HG03571 (cell line): ENCODE results near the gene LSM4.
"Not testable (repeated sequence)": the region's sequence is repeated elsewhere in the genome, so short reads cannot be mapped to it uniquely, and the experiment has no call there.

Experiments used
- ATAC-seq: cut with Tn5 transposase; IDR thresholded peaks from one replicate; pipeline ENCODE4 v1.9.1; 2021; ENCODE audit not compliant: unreplicated experiment

The LSM4 gene

DNA sequence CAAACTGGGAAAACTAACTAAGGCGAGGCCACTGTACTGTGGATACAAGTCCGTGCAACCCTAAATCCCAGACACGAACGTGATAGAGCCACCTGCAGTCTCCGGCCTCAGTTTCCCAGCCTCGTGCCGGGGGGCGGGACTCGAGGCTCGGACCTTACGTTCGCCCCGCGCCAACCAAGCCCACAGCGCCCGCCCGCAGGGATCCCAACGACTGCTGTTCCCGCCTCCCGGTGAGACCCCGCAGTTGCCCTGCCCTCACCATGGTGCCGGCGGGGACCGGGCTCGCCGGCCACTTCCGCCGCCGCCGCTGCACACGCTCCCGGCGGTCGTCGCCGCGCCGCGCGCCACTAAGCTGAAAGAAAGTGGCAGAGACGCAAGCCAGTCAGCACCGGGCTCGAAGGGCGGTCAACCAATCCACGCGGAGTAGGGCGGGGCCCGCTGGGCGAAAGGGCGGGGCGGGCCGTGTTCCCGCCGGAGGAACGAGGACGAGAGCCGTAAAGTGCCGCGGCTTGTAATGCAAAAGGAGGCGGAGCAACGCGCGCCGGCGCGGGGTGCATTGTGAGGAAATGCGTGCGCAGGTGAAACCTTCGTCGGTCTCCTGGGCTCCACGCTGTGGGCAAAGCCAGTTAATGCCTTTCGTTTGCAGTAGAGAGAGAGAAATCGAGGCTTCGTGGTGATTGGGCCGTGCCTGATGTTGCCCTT, at the start of gene LSM4:
Gene LSM4 (minus strand): TSS at position 318 of the 702 bp plus-strand sequence. CDS start 56 bp downstream, at position 262.
- peak; percentile 87 for ATAC-seq

GRCh38 chr19:18368504-18369222, 45.8 kb upstream of the LSM4 start:
- no peak for ATAC-seq

DNA sequence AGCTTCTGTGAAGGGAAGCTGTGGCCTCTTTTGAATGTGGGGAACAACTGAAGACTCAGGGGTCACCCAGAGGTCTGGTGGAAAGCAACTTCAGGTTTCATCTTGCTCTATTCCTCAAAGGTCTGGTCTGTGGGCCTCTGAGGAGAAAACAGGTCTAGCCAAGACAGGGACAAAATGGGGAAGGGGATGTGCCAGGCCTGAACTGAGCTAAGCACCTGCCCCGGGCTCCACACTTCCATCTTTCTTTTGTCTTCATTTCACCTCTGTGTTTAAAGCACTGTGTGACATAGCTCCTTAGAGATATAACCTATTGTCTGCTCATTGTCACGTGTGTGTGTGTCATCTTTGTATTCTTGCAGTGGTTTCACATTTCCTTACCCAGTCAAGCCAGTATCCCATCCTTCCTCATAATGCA, 43.2 kb upstream of the LSM4 start:
- no peak for ATAC-seq

DNA sequence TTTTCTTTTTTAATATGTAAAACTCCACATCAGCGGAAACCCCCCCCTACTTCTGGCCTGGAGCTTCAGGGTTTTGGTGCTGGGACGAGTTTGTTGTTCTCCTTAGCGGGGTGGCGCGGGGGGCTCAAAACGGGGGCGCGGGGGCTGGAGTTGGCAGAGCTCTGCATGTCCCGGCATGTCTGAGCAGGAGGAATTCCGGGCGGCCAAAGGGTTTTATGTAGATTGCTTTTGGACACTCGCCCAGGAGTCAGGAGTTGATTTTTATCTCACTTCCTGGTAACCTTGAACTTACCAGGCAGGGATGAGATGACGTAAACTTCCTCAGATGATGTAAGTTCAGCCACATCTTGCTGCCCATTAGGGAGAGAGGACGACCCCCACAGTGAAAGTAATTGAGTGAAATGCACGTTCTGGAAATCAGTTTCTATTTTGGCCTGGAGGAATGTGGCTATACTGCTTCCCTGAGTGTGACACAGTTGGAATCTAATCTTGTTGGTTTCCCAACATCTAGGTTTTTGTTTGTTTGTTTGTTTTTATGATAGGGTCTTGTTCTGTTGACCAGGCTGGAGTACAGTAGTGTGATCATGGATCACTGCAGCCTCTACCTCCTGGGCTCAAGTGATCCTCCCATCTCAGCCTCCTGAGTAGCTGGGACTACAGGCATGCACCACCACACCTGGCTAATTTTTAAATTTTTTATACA, 42.1 kb upstream of the LSM4 start:
- no peak for ATAC-seq

DNA sequence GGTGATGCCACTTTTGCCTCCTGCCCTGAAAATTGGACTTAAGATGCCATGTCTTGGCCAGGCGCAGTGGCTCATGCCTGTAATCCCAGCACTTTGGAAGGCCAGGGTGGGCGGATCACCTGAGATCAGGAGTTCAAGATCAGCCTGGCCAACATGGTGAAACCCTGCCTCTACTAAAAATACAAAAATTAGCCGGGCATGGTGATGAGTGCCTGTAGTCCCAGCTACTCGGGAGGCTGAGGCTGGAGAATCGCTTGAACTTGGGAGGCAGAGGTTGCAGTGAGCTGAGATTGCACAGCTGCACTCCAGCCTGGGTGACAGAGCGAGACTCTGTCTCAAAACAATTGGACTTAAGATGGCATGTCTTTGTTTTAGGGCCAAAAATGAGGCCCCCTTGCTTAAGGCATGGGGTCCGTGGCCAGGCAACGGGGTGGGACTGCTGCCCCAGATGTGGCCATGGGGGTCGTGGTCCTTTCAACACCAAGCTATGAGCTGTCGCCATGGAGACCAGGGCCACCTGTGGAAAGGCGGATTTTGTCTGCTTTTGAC, 41.5 kb upstream of the LSM4 start:
- ATAC-seq = not testable (repeated sequence)

- no peak for ATAC-seq
Measured at GRCh38 chr19:18363787-18364186, 40.9 kb upstream of the LSM4 start.

DNA sequence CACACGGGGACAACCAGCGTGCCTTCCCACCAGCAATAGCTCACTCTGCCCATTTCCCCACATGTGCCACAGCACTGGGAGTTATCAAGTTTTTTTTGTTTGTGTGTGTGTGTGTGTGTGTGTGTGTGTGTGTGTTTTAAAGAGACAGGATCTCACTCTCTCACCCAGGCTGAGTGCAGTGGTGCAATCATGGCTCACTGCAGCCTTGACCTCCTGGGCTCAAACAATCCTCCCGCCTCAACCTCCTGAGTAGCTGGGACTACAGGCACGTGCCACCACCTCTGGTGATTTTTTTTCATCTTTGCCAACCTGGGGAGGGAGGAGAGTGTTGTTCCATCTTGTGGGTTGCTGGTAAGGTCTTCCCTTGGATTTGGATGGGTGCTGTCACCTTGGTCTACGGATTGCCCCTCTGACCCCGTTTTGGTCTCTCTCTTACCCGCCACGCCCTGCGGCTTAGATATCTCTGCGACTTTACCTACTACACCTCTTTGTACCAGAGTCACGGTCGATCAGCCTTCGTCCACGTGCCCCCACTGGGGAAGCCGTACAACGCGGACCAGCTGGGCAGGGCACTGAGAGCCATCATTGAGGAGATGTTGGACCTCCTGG, 40.2 kb upstream of the LSM4 start:
- ATAC-seq = no peak

- ATAC-seq = no peak
Measured at GRCh38 chr19:18361646-18362045, 38.8 kb upstream of the LSM4 start.

- no peak for ATAC-seq
Measured at GRCh38 chr19:18357041-18357440, 34.2 kb upstream of the LSM4 start.

DNA sequence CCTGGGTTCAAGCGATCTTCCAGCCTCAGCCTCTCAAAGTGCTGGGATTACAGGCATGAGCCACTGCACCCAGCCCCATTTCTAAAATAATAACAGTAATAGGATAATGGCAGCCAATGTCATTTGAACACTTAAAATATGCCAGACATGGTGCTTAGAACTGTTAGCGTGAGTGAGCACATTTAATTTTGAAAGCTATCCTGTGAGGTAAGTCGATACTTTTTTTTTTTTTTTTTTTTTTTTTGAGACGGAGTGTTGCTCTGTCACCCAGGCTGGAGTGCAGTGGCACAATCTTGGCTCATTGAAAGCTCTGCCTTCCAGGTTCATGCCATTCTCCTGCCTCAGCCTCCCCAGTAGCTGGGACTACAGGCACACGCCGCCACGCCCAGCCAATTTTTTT, 31.9 kb upstream of the LSM4 start:
- not testable (repeated sequence) for ATAC-seq

DNA sequence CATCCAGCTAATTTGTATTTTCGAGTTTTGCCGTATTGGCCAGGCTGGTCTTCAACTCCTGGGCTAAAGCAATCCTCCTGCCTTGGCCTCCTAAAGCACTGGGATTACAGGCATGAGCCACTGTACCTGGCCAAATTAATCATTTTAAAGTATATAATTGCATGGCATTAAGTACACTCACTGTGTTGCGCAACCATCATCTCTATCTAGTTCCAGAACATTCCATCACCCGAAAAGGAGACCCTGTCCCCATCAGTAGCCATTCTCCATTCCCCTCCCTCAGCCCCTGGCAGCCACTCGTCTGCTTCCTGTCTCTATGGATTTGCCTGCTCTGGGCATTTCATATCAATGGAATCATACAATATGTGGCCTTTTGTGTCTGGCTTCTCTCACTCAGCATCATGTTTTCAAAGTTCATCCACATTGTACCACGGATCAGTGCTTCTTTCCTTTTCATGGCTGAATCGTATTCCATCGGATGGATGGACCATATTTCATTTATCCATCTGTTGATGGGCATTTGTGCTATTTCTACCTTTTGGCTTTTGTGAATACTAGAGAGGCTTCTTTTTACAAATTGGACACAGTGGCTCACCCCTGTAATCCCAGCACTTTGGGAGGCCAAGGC, 30.6 kb upstream of the LSM4 start:
- ATAC-seq = no peak

DNA sequence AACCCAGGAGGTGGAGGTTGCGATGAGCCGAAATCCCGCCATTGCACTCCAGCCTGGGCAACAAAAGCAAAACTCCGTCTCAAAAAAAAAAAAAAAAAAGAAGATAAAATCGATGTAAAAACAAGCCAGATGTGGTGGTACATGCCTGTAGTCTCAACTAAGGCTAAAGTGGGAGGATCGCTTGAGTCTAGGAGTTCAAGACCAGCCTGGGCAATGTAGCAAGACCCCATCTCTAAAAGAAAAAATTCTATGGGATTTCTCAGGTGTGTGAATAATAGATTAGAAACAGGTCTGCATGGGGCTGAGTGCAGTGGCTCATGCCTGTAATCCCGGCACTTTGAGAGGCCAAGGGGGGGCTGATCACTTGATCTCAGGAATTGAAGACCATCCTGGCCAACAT, 28.7 kb upstream of the LSM4 start:
- no peak for ATAC-seq

DNA sequence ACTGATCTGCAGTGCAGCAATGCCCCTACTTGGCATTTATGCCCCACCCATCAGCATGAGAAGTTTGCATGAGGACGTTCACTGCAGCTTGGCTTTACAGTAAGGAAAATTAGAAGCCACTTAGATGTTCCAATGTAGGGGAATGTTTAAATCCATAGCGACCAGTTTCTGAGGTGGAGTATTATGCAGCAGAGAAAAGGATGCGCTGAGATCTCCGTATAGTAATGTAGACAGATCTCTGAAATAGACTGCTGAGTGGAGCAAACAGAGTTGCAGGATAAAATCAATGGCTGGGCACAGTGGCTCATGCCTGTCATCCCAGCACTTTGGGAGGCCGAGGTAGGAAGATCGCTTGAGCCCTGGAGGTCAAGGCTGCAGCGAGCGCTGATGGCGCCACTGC, 27.6 kb upstream of the LSM4 start:
- ATAC-seq = no peak

DNA sequence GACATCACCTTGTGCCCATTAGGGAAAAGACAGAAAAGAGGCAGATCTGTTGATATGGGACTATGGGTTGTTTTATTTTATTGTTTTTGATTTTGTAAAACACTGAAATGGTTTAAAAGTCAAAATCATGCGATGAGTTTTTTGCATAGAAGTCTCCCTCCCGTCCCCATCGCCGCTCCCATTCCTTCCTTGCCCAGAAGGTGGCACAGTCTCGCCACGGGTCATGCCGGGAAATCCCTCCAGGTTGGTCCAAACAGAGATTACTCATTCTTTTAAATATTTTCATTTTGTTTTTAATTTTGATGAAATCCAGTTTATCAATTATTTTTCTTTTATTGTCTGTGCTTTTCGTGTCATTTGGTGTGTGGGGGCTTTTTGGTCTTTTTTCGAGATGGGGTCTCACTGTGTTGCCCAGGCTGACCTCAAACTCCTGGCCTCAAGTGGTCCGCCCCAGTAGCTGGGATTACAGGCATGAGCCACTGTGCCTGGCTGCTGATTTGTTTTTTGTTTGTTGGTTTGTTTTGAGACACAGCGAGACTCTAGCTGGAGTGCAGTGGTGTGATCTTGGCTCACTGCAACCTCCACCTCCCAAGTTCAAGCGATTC, 26.8 kb upstream of the LSM4 start:
- no peak for ATAC-seq

GRCh38 chr19:18348818-18349339, 26.0 kb upstream of the LSM4 start:
- ATAC-seq = not testable (repeated sequence)

- ATAC-seq = no peak
Measured at GRCh38 chr19:18348171-18348570, 25.3 kb upstream of the LSM4 start.

DNA sequence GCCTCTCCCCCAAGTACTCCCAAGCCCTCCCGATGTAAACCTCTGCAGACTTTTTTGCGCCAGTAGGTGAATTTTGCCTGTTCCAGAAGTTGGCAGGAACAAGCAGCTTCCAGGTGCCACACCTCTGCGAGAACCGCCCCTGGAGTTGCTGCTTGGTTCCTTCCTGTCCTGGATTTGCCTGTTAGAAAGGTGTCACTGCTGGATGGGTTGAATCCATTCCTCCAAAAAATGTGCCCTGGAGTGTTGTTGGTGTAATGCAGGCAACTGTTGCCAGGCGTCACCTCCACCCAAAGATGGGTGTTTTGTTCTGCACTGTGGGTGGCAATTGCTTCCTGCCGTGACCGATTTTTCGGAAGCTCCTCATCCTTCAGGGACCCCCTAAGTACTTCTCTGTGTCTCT, 23.2 kb upstream of the LSM4 start:
- ATAC-seq = no peak

DNA sequence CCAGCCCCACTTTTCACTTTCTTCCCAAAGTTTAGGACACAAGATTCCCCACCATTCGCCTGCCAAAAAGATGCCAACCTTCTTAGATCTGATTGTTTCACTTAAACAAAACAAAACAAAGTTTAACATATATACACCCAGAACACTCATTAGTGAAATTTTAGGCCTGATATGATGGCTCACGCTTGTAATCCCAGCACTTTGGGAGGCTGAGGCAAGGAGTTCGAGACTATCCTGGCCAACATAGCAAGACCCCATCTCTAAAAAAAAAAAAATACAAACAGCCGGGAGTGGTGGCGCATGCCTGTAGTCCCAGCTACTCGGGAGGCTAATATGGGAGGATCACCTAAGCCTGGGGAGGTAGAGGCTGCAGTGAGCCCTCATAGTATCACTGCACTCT, 22.4 kb upstream of the LSM4 start:
- no peak for ATAC-seq

- ATAC-seq = no peak
Measured at GRCh38 chr19:18344582-18344950, 21.7 kb upstream of the LSM4 start.

DNA sequence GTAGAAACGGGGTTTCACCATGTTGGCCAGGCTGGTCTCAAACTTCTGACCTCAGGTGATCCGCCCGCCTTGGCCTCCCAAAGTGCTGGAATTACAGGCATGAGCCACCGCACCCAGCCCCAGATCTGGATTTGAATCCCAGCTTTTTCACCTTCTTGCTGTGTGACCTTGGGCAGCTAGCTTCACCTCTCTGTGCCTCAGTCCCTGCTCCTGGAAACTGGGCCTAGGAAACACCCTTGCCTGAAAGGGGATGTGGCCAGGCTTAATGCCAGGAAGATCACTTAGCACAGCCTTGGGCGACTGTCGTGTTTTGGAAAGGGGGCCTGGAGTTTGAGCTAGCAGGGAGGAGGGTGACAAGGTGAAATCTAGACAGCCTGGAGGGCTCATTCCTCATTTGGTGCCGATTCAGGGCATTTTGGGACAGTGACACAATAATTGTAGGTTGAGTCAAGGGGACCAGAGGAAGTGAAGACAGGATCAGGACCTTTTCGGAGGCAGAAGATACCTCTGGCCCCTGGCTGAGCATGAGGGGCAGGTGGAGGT, 19.3 kb upstream of the LSM4 start:
- no peak for ATAC-seq
